Cortex of kidney (tissue), 1 donor: ENCODE data around the gene PAPOLB.

Experiments
- DNase-seq: peaks from one replicate; lab custom pipeline; 2025; lab: John Stamatoyannopoulos, UW

The PAPOLB gene

GRCh38 chr7:4878336-4879335 lies 16.8 kb upstream of the PAPOLB start:
- DNase-seq = no peak

GRCh38 chr7:4876586-4876985 lies 14.8 kb upstream of the PAPOLB start:
- DNase-seq = no peak

- no peak for DNase-seq
Measured at GRCh38 chr7:4875391-4875790, 13.6 kb upstream of the PAPOLB start.

- DNase-seq = no peak
Measured at GRCh38 chr7:4873071-4873944, 11.5 kb upstream of the PAPOLB start.

- DNase-seq = no peak
Measured at GRCh38 chr7:4871930-4872675, 10.3 kb upstream of the PAPOLB start.

GRCh38 chr7:4871056-4871680 lies 9.3 kb upstream of the PAPOLB start:
- no peak for DNase-seq

- DNase-seq = no peak
Measured at GRCh38 chr7:4868493-4868892, 6.7 kb upstream of the PAPOLB start.

- no peak for DNase-seq
Measured at GRCh38 chr7:4866528-4867496, 5.0 kb upstream of the PAPOLB start.

- no peak for DNase-seq
Measured at GRCh38 chr7:4862156-4862555, 326 bp upstream of the PAPOLB start.

GRCh38 chr7:4861227-4861626 lies 603 bp downstream of the PAPOLB start:
- DNase-seq = no peak

GRCh38 chr7:4857189-4857588 lies 4.6 kb downstream of the PAPOLB start:
- DNase-seq = no peak

GRCh38 chr7:4856336-4857057 lies 5.3 kb downstream of the PAPOLB start:
- DNase-seq = no peak

GRCh38 chr7:4854916-4855315 lies 6.9 kb downstream of the PAPOLB start:
- no peak for DNase-seq

GRCh38 chr7:4851459-4852422 lies 10.1 kb downstream of the PAPOLB start:
- no peak for DNase-seq

GRCh38 chr7:4850262-4850795 lies 11.5 kb downstream of the PAPOLB start:
- DNase-seq = no peak

GRCh38 chr7:4849390-4849789 lies 12.4 kb downstream of the PAPOLB start:
- no peak for DNase-seq

GRCh38 chr7:4845740-4846142 lies 16.1 kb downstream of the PAPOLB start:
- DNase-seq = no peak
